Mesodermal cell (in vitro differentiated cells): Measurements from ENCODE around the gene AFG3L2.
A peak's percentile ranks its signal among the peaks of the same experiment; 100 is the strongest.

Experiments
- H3K27ac ChIP-seq: 2 replicates; pipeline ENCODE4 v1.7.0; 2013; ENCODE audit warnings: mild to moderate bottlenecking, low read depth, low read length, moderate library complexity; ENCODE audit not compliant: severe bottlenecking
- H3K36me3 ChIP-seq: 2 replicates; pipeline ENCODE4 v1.7.1; 2013; ENCODE audit warnings: mild to moderate bottlenecking, low read length, moderate library complexity; ENCODE audit not compliant: control insufficient read depth, insufficient read depth
- H3K4me1 ChIP-seq: one replicate; pipeline ENCODE4 v1.7.1; 2013; ENCODE audit warnings: mild to moderate bottlenecking, low read length; ENCODE audit not compliant: insufficient read depth, control insufficient read depth, poor library complexity, severe bottlenecking
- H3K4me3 ChIP-seq: 2 replicates; pipeline ENCODE4 v1.7.0; 2013; ENCODE audit warnings: low read length, control low read depth, mild to moderate bottlenecking; ENCODE audit not compliant: insufficient read depth, poor library complexity, severe bottlenecking; ENCODE audit errors: extremely low read depth
- H3K9me3 ChIP-seq: 2 replicates; pipeline ENCODE4 v1.7.1; 2013; ENCODE audit warnings: mild to moderate bottlenecking, low read length, moderate library complexity; ENCODE audit not compliant: control insufficient read depth
- WGBS, 2 experiments: methylation state at CpG; one replicate each; pipeline ENCODE4 v1.1.5; 2013; ENCODE audit warnings: missing lambda C conversion rate in 2 of 2; ENCODE audit not compliant: insufficient coverage in 2 of 2; 5-methylcytosine and 5-hydroxymethylcytosine counted together

Gene AFG3L2

DNA sequence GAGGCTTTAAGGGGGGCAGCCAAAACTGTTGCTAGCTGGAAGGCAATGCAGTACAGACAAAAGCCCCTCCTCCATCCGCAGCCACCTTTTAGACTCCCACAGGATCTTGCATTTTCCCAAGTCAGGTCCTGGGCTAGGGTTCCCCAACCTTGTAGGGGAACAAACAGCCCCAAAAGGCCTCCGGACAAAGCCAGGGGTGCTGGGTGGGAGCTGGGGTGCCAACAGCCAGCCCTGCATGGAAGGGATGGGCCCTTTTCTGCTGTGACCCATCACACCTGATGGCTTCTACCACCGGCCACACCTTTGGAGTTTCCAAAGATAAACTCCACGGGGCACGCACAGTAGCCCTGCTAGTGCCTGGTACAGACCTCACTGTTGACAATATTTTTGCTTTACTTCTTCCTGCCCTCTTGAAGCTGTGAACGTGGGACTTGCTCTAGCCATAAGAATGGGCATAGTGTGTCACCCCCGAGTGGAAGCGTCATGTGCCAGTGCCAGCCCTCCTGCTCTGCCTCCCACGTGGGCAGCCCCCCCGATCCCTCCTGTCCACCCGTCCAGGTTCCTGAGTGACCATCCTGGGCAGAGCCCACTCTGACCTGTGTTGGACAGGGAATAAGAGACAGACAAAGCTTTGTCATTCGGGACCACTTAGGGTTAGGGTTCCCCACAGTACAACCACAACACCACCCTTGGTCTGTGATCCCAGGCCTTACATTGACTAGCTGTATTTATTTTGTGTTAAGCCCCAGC lies 50.1 kb downstream of the AFG3L2 start:
- Histone ChIP-seq H3K36me3 (peaks cover 81% of the 10 kb centered on the region), H3K4me3 (no peak overlapping the region), H3K9me3 (no peaks in the 10 kb centered on the region), H3K27ac (no peak overlapping the region), H3K4me1 (no peaks in the 10 kb centered on the region)
- 92 to 95% methylated on average over 8 of the region's 12 CpGs for WGBS, 2 experiments

DNA sequence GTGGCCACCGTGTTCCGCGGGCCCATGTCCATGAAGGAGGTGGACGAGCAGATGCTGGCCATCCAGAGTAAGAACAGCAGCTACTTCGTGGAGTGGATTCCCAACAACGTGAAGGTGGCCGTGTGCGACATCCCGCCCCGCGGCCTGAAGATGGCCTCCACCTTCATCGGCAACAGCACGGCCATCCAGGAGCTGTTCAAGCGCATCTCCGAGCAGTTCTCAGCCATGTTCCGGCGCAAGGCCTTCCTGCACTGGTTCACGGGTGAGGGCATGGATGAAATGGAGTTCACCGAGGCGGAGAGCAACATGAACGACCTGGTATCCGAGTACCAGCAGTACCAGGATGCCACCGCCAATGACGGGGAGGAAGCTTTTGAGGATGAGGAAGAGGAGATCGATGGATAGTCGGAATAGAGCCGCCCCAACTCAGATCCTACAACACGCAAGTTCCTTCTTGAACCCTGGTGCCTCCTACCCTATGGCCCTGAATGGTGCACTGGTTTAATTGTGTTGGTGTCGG lies 51.2 kb downstream of the AFG3L2 start:
- Histone ChIP-seq H3K9me3 (no peaks in the 10 kb centered on the region), H3K4me1 (no peaks in the 10 kb centered on the region), H3K27ac (no peak overlapping the region), H3K36me3 (peaks cover 88% of the 10 kb centered on the region), H3K4me3 (no peak overlapping the region)
- 97% methylated on average over 25 to 29 of the region's 29 CpGs for WGBS, 2 experiments

GRCh38 chr18:12324991-12325725 lies 51.9 kb downstream of the AFG3L2 start:
- H3K4me1 ChIP-seq: no peaks in the 10 kb centered on the region
- H3K9me3 ChIP-seq: no peaks in the 10 kb centered on the region
- WGBS, 2 experiments: 98% methylated on average over 57 of the region's 58 CpGs
- H3K27ac ChIP-seq: no peak overlapping the region
- H3K36me3 ChIP-seq: peaks cover 94% of the 10 kb centered on the region
- H3K4me3 ChIP-seq: no peak overlapping the region

- Histone ChIP-seq H3K4me3 (no peak overlapping the region), H3K4me1 (no peaks in the 10 kb centered on the region), H3K27ac (no peak overlapping the region), H3K36me3 (peaks cover 96% of the 10 kb centered on the region), H3K9me3 (no peaks in the 10 kb centered on the region)
- WGBS, 2 experiments: 88 to 91% methylated on average over 3 to 4 of the region's 4 CpGs
Measured at GRCh38 chr18:12321333-12321732, 55.7 kb downstream of the AFG3L2 start.

DNA sequence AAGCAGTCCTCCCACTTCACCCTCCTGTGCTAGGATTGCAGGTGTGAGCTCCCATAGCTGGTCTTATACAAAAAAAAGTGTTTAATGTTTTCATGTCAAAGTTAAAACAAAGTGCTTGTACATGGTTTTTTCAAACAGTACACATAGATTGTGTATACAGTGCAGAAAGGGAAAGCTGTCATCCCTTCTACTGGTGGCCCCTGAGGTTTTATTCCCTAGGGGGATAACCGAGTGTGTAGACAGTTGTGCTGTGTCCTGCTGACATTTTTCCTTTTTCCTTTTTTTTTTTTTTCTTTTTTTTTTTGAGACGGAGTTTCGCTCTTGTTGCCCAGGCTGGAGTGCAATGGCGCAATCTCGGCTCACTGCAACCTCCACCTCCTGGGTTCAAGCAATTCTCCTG lies 58.2 kb downstream of the AFG3L2 start:
- peaks cover 11% of the 10 kb centered on the region for H3K4me1 ChIP-seq
- WGBS, 2 experiments: no CpG with 5 or more reads among the region's 5 CpGs
- no peak overlapping the region for H3K4me3 ChIP-seq
- peaks cover 93% of the 10 kb centered on the region for H3K36me3 ChIP-seq
- H3K27ac ChIP-seq: no peak overlapping the region
- no peaks in the 10 kb centered on the region for H3K9me3 ChIP-seq

DNA sequence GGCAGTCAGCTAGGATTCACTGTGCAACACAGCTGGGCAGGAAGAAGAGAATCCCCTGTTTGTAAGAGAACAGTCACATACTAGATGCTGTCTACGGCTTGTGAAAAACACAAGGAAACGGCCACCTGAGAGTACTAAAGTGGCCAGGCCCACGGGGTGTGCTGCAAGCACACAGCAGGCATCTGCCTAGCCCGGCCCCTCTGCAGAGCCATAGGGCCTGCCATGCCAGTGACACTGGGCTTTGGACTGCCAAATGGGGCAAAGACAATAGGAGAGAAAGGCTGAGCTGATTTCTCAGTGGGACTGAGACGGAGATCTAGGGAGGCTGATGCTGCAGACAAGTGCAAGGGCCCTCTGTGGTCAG lies 58.7 kb downstream of the AFG3L2 start:
- no peaks in the 10 kb centered on the region for H3K9me3 ChIP-seq
- no peak overlapping the region for H3K27ac ChIP-seq
- no peak overlapping the region for H3K4me3 ChIP-seq
- H3K4me1 ChIP-seq: peaks cover 15% of the 10 kb centered on the region
- H3K36me3 ChIP-seq: peaks cover 93% of the 10 kb centered on the region
- WGBS, 2 experiments: 63% methylated on average over 5 of the region's 5 CpGs

GRCh38 chr18:12317664-12318333 lies 59.2 kb downstream of the AFG3L2 start:
- Histone ChIP-seq H3K36me3 (peaks cover 93% of the 10 kb centered on the region), H3K4me1 (peaks cover 18% of the 10 kb centered on the region), H3K27ac (peak overlapping the region; percentile 53), H3K4me3 (no peak overlapping the region), H3K9me3 (no peaks in the 10 kb centered on the region)
- 89 to 94% methylated on average over 5 of the region's 6 CpGs for WGBS, 2 experiments

- peaks cover 18% of the 10 kb centered on the region for H3K4me1 ChIP-seq
- H3K4me3 ChIP-seq: no peak overlapping the region
- 95 to 98% methylated on average over 5 of the region's 5 CpGs for WGBS, 2 experiments
- peaks cover 11% of the 10 kb centered on the region for H3K9me3 ChIP-seq
- peaks cover 96% of the 10 kb centered on the region for H3K36me3 ChIP-seq
- no peak overlapping the region for H3K27ac ChIP-seq
Measured at GRCh38 chr18:12315911-12316310, 61.1 kb downstream of the AFG3L2 start.

DNA sequence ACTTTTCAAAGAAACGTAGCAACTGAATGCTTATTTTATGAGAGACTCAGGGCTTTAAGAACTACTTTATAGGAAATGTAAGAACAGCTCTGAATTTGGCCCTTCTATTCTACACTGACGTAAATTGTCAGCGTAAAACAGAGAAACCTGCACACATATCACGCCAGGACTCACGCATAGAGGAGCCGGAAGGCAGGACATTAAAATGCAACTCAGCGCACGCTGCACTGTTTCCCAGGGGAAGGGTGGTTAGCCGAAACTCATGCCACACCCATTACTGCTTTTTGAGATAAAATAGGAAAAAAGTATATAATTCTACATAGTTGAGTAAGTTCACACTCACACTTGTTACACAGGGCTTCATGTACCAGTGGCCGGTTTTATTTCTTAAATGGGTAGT lies 61.5 kb downstream of the AFG3L2 start:
- Histone ChIP-seq H3K9me3 (peaks cover 15% of the 10 kb centered on the region), H3K4me1 (peaks cover 19% of the 10 kb centered on the region), H3K36me3 (peaks cover 96% of the 10 kb centered on the region), H3K4me3 (no peak overlapping the region), H3K27ac (no peak overlapping the region)
- 71 to 91% methylated on average over 6 to 7 of the region's 10 CpGs for WGBS, 2 experiments

DNA sequence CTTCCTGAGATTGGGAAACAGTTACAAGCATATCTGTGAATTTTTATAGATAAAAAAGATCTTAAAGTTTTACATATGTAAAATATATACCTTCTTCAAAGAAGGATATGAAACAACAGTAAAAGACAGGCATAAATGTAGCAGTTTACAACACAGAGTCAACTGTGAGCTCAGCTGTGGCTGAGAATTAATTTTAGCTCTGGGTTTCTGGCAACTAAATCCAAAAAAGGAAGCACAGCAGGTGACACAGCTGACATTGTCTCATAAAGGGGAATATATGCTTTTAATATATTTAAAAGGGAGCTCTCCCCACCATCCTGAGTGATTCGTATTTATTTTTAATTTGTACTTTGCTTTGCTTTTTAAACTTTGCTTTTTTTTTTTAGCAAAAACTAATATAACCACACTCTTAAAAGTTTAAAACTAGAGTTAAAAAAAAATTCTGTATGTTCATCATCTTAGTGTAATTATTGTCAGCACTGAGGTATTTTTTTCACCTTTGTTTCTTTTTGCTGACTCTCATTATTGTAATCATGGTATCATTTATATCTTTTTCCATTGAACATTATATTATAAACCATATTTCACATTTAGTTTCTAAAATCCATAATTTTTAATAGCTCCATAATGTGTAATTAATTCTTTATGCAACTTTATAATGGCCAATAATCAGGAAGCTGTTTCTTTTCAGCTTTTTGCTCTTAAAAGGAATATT lies 62.3 kb downstream of the AFG3L2 start:
- no peak overlapping the region for H3K4me3 ChIP-seq
- H3K4me1 ChIP-seq: peaks cover 25% of the 10 kb centered on the region
- H3K27ac ChIP-seq: no peak overlapping the region
- peaks cover 96% of the 10 kb centered on the region for H3K36me3 ChIP-seq
- H3K9me3 ChIP-seq: peaks cover 20% of the 10 kb centered on the region
- no CpG with 5 or more reads among the region's 1 CpG for WGBS, 2 experiments
